Parathyroid adenoma (tissue), 2 donors: Measurements from ENCODE around the gene TCP1.
"Not testable (repeated sequence)": the region's sequence is repeated elsewhere in the genome, so short reads cannot be mapped to it uniquely, and the experiment has no call there.

Source experiments
- H2AFZ ChIP-seq: fragments of 300-600 bp; sonication (generic); one replicate; pipeline ENCODE4 v1.7.0; 2017; ENCODE audit warnings: antibody characterized with exemption, mild to moderate bottlenecking
- H3K27ac ChIP-seq: fragments of 300-600 bp; sonication (generic); one replicate; pipeline ENCODE4 v1.7.0; 2017
- H3K27me3 ChIP-seq: fragments of 300-600 bp; sonication (generic); one replicate; pipeline ENCODE4 v1.7.0; 2017; ENCODE audit warnings: low read length; ENCODE audit not compliant: control insufficient read depth, insufficient read depth
- H3K36me3 ChIP-seq: fragments of 300-600 bp; sonication (generic); one replicate; pipeline ENCODE4 v1.7.0; 2017; ENCODE audit warnings: low read length; ENCODE audit not compliant: control insufficient read depth, insufficient read depth
- H3K4me1 ChIP-seq: fragments of 300-600 bp; sonication (generic); one replicate; pipeline ENCODE4 v1.7.0; 2017; ENCODE audit warnings: control low read depth
- H3K4me2 ChIP-seq: fragments of 300-600 bp; sonication (generic); one replicate; pipeline ENCODE4 v1.7.0; 2017; ENCODE audit warnings: low read length
- H3K4me3 ChIP-seq: fragments of 300-600 bp; sonication (generic); one replicate; pipeline ENCODE4 v1.7.0; 2017; ENCODE audit warnings: low read depth, low read length
- H3K79me2 ChIP-seq: fragments of 300-600 bp; sonication (generic); one replicate; pipeline ENCODE4 v1.7.0; 2017; ENCODE audit warnings: control low read depth
- H3K9ac ChIP-seq: fragments of 300-600 bp; sonication (generic); one replicate; pipeline ENCODE4 v1.7.0; 2017; ENCODE audit warnings: mild to moderate bottlenecking
- H3K9me3 ChIP-seq: fragments of 300-600 bp; sonication (generic); one replicate; pipeline ENCODE4 v1.7.0; 2017; ENCODE audit warnings: low read length; ENCODE audit not compliant: control insufficient read depth
- CTCF ChIP-seq: fragments of 300-600 bp; sonication (generic); IDR thresholded peaks from one replicate; pipeline ENCODE4 v1.7.0; 2017; ENCODE audit warnings: antibody characterized with exemption, mild to moderate bottlenecking
- donor health status: primary hyperparathyroidism.

The TCP1 gene

GRCh38 chr6:159826004-159826403 is 36.6 kb upstream of the TCP1 start:
- no peak for TF ChIP-seq CTCF
- H3K36me3 ChIP-seq = no peaks in the 10 kb centered on the region

GRCh38 chr6:159824690-159825089 is 35.3 kb upstream of the TCP1 start:
- not testable (repeated sequence) for H2AFZ ChIP-seq, H3K27me3 ChIP-seq, H3K9ac ChIP-seq, H3K9me3 ChIP-seq, H3K4me3 ChIP-seq, H3K4me1 ChIP-seq, H3K4me2 ChIP-seq, H3K27ac ChIP-seq, H3K36me3 ChIP-seq, H3K79me2 ChIP-seq

More at GRCh38 chr6:159826004-159826403, 36.6 kb upstream of the TCP1 start:
- no peak overlapping the region for H2AFZ ChIP-seq
- H3K9me3 ChIP-seq = no peaks in the 10 kb centered on the region
- no peaks in the 10 kb centered on the region for H3K4me1 ChIP-seq
- no peak overlapping the region for H3K27ac ChIP-seq
- H3K4me3 ChIP-seq = no peak overlapping the region
- H3K27me3 ChIP-seq = no peaks in the 10 kb centered on the region
- no peaks in the 10 kb centered on the region for H3K79me2 ChIP-seq
- no peak overlapping the region for H3K4me2 ChIP-seq
- no peak overlapping the region for H3K9ac ChIP-seq

- no peaks in the 10 kb centered on the region for H3K27me3 ChIP-seq
- no peak for TF ChIP-seq CTCF
- H2AFZ ChIP-seq = no peak overlapping the region
- H3K9ac ChIP-seq = no peak overlapping the region
- no peaks in the 10 kb centered on the region for H3K79me2 ChIP-seq
- no peaks in the 10 kb centered on the region for H3K36me3 ChIP-seq
- no peak overlapping the region for H3K27ac ChIP-seq
- no peak overlapping the region for H3K4me2 ChIP-seq
- H3K4me3 ChIP-seq = no peak overlapping the region
- no peaks in the 10 kb centered on the region for H3K9me3 ChIP-seq
- H3K4me1 ChIP-seq = no peaks in the 10 kb centered on the region
Observed at GRCh38 chr6:159823953-159824352, 34.6 kb upstream of the TCP1 start.

GRCh38 chr6:159821726-159822125 is 32.3 kb upstream of the TCP1 start:
- H3K9ac ChIP-seq = no peak overlapping the region
- no peaks in the 10 kb centered on the region for H3K79me2 ChIP-seq

GRCh38 chr6:159821122-159821521 is 31.7 kb upstream of the TCP1 start:
- H3K79me2 ChIP-seq = no peaks in the 10 kb centered on the region
- H3K27me3 ChIP-seq = no peaks in the 10 kb centered on the region
- H3K9ac ChIP-seq = no peak overlapping the region
- no peaks in the 10 kb centered on the region for H3K4me1 ChIP-seq
- TF ChIP-seq CTCF = no peak
- H3K4me3 ChIP-seq = no peak overlapping the region
- no peak overlapping the region for H3K27ac ChIP-seq
- H3K36me3 ChIP-seq = no peaks in the 10 kb centered on the region
- no peaks in the 10 kb centered on the region for H3K9me3 ChIP-seq
- H3K4me2 ChIP-seq = no peak overlapping the region
- no peak overlapping the region for H2AFZ ChIP-seq

More at GRCh38 chr6:159821726-159822125, 32.3 kb upstream of the TCP1 start:
- Histone ChIP-seq H3K36me3 (no peaks in the 10 kb centered on the region), H3K4me1 (no peaks in the 10 kb centered on the region), H3K4me3 (no peak overlapping the region), H3K9me3 (no peaks in the 10 kb centered on the region), H2AFZ (no peak overlapping the region), H3K27ac (no peak overlapping the region), H3K27me3 (no peaks in the 10 kb centered on the region), H3K4me2 (no peak overlapping the region)
- no peak for TF ChIP-seq CTCF
